Measurements from ENCODE around the gene EIF2S1. TPM values are rescaled to one million over a fixed set of nuclear protein-coding genes. Genes with fewer than 3 reads are reported as not detected.
"Not testable (repeated sequence)": the region's sequence is repeated elsewhere in the genome, so short reads cannot be mapped to it uniquely, and the experiment has no call there.

EIF2S1 gene
- 105 and 149 TPM in 2 replicates for polyA plus RNA-seq (2011; rRNA removed)
- polyA minus RNA-seq (2011; rRNA and poly(A)+ RNA removed) = 72.9 and 113 TPM in 2 replicates

- TF ChIP-seq, protein P1, sequence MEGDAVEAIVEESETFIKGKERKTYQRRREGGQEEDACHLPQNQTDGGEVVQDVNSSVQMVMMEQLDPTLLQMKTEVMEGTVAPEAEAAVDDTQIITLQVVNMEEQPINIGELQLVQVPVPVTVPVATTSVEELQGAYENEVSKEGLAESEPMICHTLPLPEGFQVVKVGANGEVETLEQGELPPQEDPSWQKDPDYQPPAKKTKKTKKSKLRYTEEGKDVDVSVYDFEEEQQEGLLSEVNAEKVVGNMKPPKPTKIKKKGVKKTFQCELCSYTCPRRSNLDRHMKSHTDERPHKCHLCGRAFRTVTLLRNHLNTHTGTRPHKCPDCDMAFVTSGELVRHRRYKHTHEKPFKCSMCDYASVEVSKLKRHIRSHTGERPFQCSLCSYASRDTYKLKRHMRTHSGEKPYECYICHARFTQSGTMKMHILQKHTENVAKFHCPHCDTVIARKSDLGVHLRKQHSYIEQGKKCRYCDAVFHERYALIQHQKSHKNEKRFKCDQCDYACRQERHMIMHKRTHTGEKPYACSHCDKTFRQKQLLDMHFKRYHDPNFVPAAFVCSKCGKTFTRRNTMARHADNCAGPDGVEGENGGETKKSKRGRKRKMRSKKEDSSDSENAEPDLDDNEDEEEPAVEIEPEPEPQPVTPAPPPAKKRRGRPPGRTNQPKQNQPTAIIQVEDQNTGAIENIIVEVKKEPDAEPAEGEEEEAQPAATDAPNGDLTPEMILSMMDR (IDR thresholded peaks at IDR 0.05; ENCODE audit: low read depth, low read length) = peak; percentile 98
- DNase-seq (ENCODE audit: low read depth, low spot score) = peak; percentile 98
- Histone ChIP-seq H3K4me3 (ENCODE audit: low read depth, low read length) (peak within 1 kb of the TSS; percentile 97), H3K27me3 (ENCODE audit: control insufficient read depth, insufficient read depth, low read length) (no peaks in the 10 kb centered on the region), H3K27ac (ENCODE audit: low read depth, low read length) (peak within 1 kb of the TSS; percentile 99), H3K9me3 (ENCODE audit: control insufficient read depth, insufficient read depth, low read length) (peaks cover 2% of the 10 kb centered on the region; the same call in 1 of the 2 replicates)
- ChIA-PET CTCF (interaction anchor here (0.5 to 2.2 kb wide), 70 partner anchors 9 to 1000 kb away, joined by 3 to 27 read pairs (median 4); partner anchors contain the start of genes PALS1, PIGH and RDH11), POLR2A (interaction anchor here (0.9 to 1.3 kb wide), 2 partner anchors 27 to 336 kb away, joined by 3 read pairs; partner anchors contain the start of gene RDH11)
These were observed at the start of gene EIF2S1, which contains the start of gene ATP6V1D for GRCh38 chr14:67359775-67360469. Gene EIF2S1 (plus strand): TSS chr14:67360328. CDS start chr14:67364768, 4,440 bp downstream. Gene ATP6V1D (minus strand): TSS chr14:67359804. CDS start chr14:67359698, 106 bp downstream.

DNA sequence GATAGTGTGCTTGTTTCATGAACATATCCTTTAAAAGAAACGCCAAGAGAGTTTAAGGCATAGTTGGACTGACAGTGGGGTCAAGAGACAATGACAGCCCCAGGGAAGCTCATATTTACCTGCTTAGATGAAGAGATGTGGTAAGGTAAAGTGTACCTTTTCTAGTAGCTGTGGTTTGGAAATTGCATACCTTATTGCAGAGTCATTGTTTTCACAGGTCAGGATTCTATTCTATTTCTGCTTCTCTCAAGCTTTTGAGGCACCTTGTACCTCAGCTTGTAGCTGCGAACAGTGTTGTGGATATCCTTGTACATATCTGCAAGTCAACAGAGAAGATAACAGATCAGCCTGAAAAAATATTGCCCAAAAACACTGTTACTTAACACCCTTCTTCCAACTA, 48.3 kb upstream of the EIF2S1 start:
- Histone ChIP-seq H3K4me3 (ENCODE audit: low read depth, low read length) (no peak overlapping the region), H3K9me3 (ENCODE audit: control insufficient read depth, insufficient read depth, low read length) (no peaks in the 10 kb centered on the region), H3K27me3 (ENCODE audit: control insufficient read depth, insufficient read depth, low read length) (no peaks in the 10 kb centered on the region), H3K27ac (ENCODE audit: low read depth, low read length) (no peak overlapping the region)
- POLR2A ChIA-PET = interaction anchor here (0.6 kb wide), 1 partner anchor 23 kb away, joined by 4 read pairs; no protein-coding TSS in a partner anchor
- no peak for DNase-seq (ENCODE audit: low read depth, low spot score)
- TF ChIP-seq, protein P1 (IDR thresholded peaks at IDR 0.05; ENCODE audit: low read depth, low read length) = no peak
- CTCF ChIA-PET = interaction anchor here (0.5 to 1.1 kb wide), 3 partner anchors 28 to 173 kb away, joined by 4 to 6 read pairs (median 4); no protein-coding TSS in a partner anchor

GRCh38 chr14:67313153-67313552, 47.0 kb upstream of the EIF2S1 start:
- H3K4me3 ChIP-seq (ENCODE audit: low read depth, low read length) = no peak overlapping the region
- H3K27ac ChIP-seq (ENCODE audit: low read depth, low read length) = no peak overlapping the region
- POLR2A ChIA-PET = no interaction called here
- CTCF ChIA-PET = no interaction called here
- H3K27me3 ChIP-seq (ENCODE audit: control insufficient read depth, insufficient read depth, low read length) = no peaks in the 10 kb centered on the region
- TF ChIP-seq, protein P1 (IDR thresholded peaks at IDR 0.05; ENCODE audit: low read depth, low read length) = no peak
- DNase-seq (ENCODE audit: low read depth, low spot score) = no peak
- H3K9me3 ChIP-seq (ENCODE audit: control insufficient read depth, insufficient read depth, low read length) = no peaks in the 10 kb centered on the region

DNA sequence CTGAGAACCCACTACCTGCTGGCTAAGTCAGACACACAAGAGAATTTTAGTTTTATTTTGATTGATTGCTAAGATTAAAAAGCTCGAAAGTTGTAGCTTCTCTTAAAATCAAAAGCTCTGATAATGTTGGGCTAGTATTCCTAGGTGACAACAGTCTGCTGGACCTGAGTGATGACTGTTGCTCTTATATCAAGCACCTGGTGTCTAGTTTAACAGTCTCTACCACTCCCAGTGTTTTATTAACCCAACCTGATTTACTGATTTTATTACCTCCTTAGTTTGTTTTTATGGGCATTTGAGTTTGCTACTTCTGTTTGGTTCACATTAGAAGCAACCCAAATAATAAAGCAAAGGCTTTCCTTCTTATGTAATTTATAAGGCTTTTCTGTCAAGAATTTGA, 42.3 kb upstream of the EIF2S1 start:
- Histone ChIP-seq H3K27ac (ENCODE audit: low read depth, low read length) (no peak overlapping the region), H3K4me3 (ENCODE audit: low read depth, low read length) (no peak overlapping the region), H3K27me3 (ENCODE audit: control insufficient read depth, insufficient read depth, low read length) (no peaks in the 10 kb centered on the region), H3K9me3 (ENCODE audit: control insufficient read depth, insufficient read depth, low read length) (no peaks in the 10 kb centered on the region)
- TF ChIP-seq, protein P1 (IDR thresholded peaks at IDR 0.05; ENCODE audit: low read depth, low read length) = no peak
- ChIA-PET CTCF (interaction anchor here (0.6 to 3.4 kb wide), 3 partner anchors 32 to 80 kb away, joined by 4 to 12 read pairs (median 7); partner anchors contain the start of genes ATP6V1D and EIF2S1), POLR2A (no interaction called here)
- DNase-seq (ENCODE audit: low read depth, low spot score) = no peak

GRCh38 chr14:67319142-67319541, 41.0 kb upstream of the EIF2S1 start:
- H3K27ac ChIP-seq (ENCODE audit: low read depth, low read length) = no peak overlapping the region
- CTCF ChIA-PET = interaction anchor here (0.6 to 3.4 kb wide), 4 partner anchors 16 to 153 kb away, joined by 3 to 12 read pairs (median 6); partner anchors contain the start of genes ATP6V1D and EIF2S1
- TF ChIP-seq, protein P1 (IDR thresholded peaks at IDR 0.05; ENCODE audit: low read depth, low read length) = no peak

GRCh38 chr14:67329666-67330065, 30.5 kb upstream of the EIF2S1 start:
- H3K4me3 ChIP-seq (ENCODE audit: low read depth, low read length); H3K27me3 ChIP-seq (ENCODE audit: control insufficient read depth, insufficient read depth, low read length); CTCF ChIA-PET; DNase-seq (ENCODE audit: low read depth, low spot score); H3K9me3 ChIP-seq (ENCODE audit: control insufficient read depth, insufficient read depth, low read length); H3K27ac ChIP-seq (ENCODE audit: low read depth, low read length); POLR2A ChIA-PET: not testable (repeated sequence)

More at GRCh38 chr14:67319142-67319541, 41.0 kb upstream of the EIF2S1 start:
- no peak for DNase-seq (ENCODE audit: low read depth, low spot score)
- Histone ChIP-seq H3K9me3 (ENCODE audit: control insufficient read depth, insufficient read depth, low read length) (no peaks in the 10 kb centered on the region), H3K4me3 (ENCODE audit: low read depth, low read length) (no peak overlapping the region), H3K27me3 (ENCODE audit: control insufficient read depth, insufficient read depth, low read length) (no peaks in the 10 kb centered on the region)
- POLR2A ChIA-PET = interaction anchor here (0.7 kb wide), 1 partner anchor 22 kb away, joined by 4 read pairs; no protein-coding TSS in a partner anchor

All from AG04450 (cell line).